ENCODE measurements around the gene BCLAF1.
"Not testable (repeated sequence)": the region's sequence is repeated elsewhere in the genome, so short reads cannot be mapped to it uniquely, and the experiment has no call there.

Gene BCLAF1

GRCh38 chr6:136319732-136320131, 30.1 kb upstream of the BCLAF1 start:
- no peak for DNase-seq
- no peak for TF ChIP-seq GATA1 (IDR thresholded peaks at IDR 0.05; ENCODE audit: low read depth, low read length)
- TF ChIP-seq POLR2A (IDR thresholded peaks at IDR 0.05; ENCODE audit: low read length) = no peak

GRCh38 chr6:136318676-136319075, 29.0 kb upstream of the BCLAF1 start:
- no peak for DNase-seq
- TF ChIP-seq GATA1 (IDR thresholded peaks at IDR 0.05; ENCODE audit: low read depth, low read length) (no peak), POLR2A (IDR thresholded peaks at IDR 0.05; ENCODE audit: low read length) (no peak)

- DNase-seq = no peak
- no peak for TF ChIP-seq POLR2A (IDR thresholded peaks at IDR 0.05; ENCODE audit: low read length)
- no peak for TF ChIP-seq GATA1 (IDR thresholded peaks at IDR 0.05; ENCODE audit: low read depth, low read length)
These were observed 28.3 kb upstream of the BCLAF1 start for GRCh38 chr6:136317971-136318370.

GRCh38 chr6:136317021-136317694, 27.5 kb upstream of the BCLAF1 start:
- TF ChIP-seq GATA1 (IDR thresholded peaks at IDR 0.05; ENCODE audit: low read depth, low read length) = no peak
- no peak for TF ChIP-seq POLR2A (IDR thresholded peaks at IDR 0.05; ENCODE audit: low read length)
- DNase-seq = peak; percentile 66 to 77

GRCh38 chr6:136315594-136315993, 25.9 kb upstream of the BCLAF1 start:
- no peak for DNase-seq
- TF ChIP-seq GATA1 (IDR thresholded peaks at IDR 0.05; ENCODE audit: low read depth, low read length) (no peak), POLR2A (IDR thresholded peaks at IDR 0.05; ENCODE audit: low read length) (no peak)

- no peak for DNase-seq
- TF ChIP-seq POLR2A (IDR thresholded peaks at IDR 0.05; ENCODE audit: low read length) = no peak
- TF ChIP-seq GATA1 (IDR thresholded peaks at IDR 0.05; ENCODE audit: low read depth, low read length) = no peak
These were observed 23.3 kb upstream of the BCLAF1 start for GRCh38 chr6:136312975-136313374.

- TF ChIP-seq POLR2A (IDR thresholded peaks at IDR 0.05; ENCODE audit: low read length) (no peak), GATA1 (IDR thresholded peaks at IDR 0.05; ENCODE audit: low read depth, low read length) (no peak)
- no peak for DNase-seq
These were observed 20.2 kb upstream of the BCLAF1 start for GRCh38 chr6:136309729-136310311.

- TF ChIP-seq GATA1 (IDR thresholded peaks at IDR 0.05; ENCODE audit: low read depth, low read length) = no peak
- no peak for TF ChIP-seq POLR2A (IDR thresholded peaks at IDR 0.05; ENCODE audit: low read length)
- DNase-seq = no peak
These were observed 19.5 kb upstream of the BCLAF1 start for GRCh38 chr6:136309171-136309570.

GRCh38 chr6:136308469-136308868, 18.8 kb upstream of the BCLAF1 start:
- not testable (repeated sequence) for DNase-seq

GRCh38 chr6:136307351-136307750, 17.7 kb upstream of the BCLAF1 start:
- peak; percentile 53 to 86 for DNase-seq
- no peak for TF ChIP-seq POLR2A (IDR thresholded peaks at IDR 0.05; ENCODE audit: low read length)
- no peak for TF ChIP-seq GATA1 (IDR thresholded peaks at IDR 0.05; ENCODE audit: low read depth, low read length)

GRCh38 chr6:136306466-136306865, 16.8 kb upstream of the BCLAF1 start:
- DNase-seq = no peak
- no peak for TF ChIP-seq POLR2A (IDR thresholded peaks at IDR 0.05; ENCODE audit: low read length)
- TF ChIP-seq GATA1 (IDR thresholded peaks at IDR 0.05; ENCODE audit: low read depth, low read length) = no peak

GRCh38 chr6:136304410-136304809, 14.8 kb upstream of the BCLAF1 start:
- TF ChIP-seq POLR2A (IDR thresholded peaks at IDR 0.05; ENCODE audit: low read length) (no peak), GATA1 (IDR thresholded peaks at IDR 0.05; ENCODE audit: low read depth, low read length) (no peak)

GRCh38 chr6:136303516-136303915, 13.9 kb upstream of the BCLAF1 start:
- TF ChIP-seq GATA1 (IDR thresholded peaks at IDR 0.05; ENCODE audit: low read depth, low read length) (no peak), POLR2A (IDR thresholded peaks at IDR 0.05; ENCODE audit: low read length) (no peak)
- no peak for DNase-seq

More at GRCh38 chr6:136304410-136304809, 14.8 kb upstream of the BCLAF1 start:
- no peak for DNase-seq

GRCh38 chr6:136294621-136295020, 5.0 kb upstream of the BCLAF1 start:
- TF ChIP-seq POLR2A (IDR thresholded peaks at IDR 0.05; ENCODE audit: low read length) (no peak), GATA1 (IDR thresholded peaks at IDR 0.05; ENCODE audit: low read depth, low read length) (no peak)
- no peak for DNase-seq

GRCh38 chr6:136290410-136291010, 864 bp upstream of the BCLAF1 start:
- TF ChIP-seq POLR2A (IDR thresholded peaks at IDR 0.05; ENCODE audit: low read length) (no peak), GATA1 (IDR thresholded peaks at IDR 0.05; ENCODE audit: low read depth, low read length) (no peak)
- DNase-seq = peak; percentile 90 to 91
